ENCODE results near the gene TLR7. TPM values are rescaled to one million over a fixed set of nuclear protein-coding genes. Genes with fewer than 3 reads are reported as not detected.

The TLR7 gene
- total RNA-seq, result 1 to 10 TPM in 1 of 4 donors, under 1 TPM in 3; 0.27 to 1.3 (median 0.49) TPM

- Histone ChIP-seq H3K9me3 (peaks cover 0 to 8% (median 0%) of the 10 kb centered on the region in 3 donors), H3K27ac (no peak within 1 kb of the TSS), H3K4me3 (no peak within 1 kb of the TSS), H3K36me3 (no peaks in the 10 kb centered on the region), H3K27me3 (no peaks in the 10 kb centered on the region), H3K4me1 (peaks cover 0 to 5% (median 0%) of the 10 kb centered on the region in 3 donors)
- ATAC-seq, result no peak
- no peak for TF ChIP-seq CTCF (IDR thresholded peaks at IDR 0.05)
- WGBS, 2 donors (ENCODE audit: low coverage in 1 of 2), result 55 to 57% methylated on average over 4 to 5 of the region's 7 CpGs
Observed at GRCh38 chrX:12866451-12867377, at the start of gene TLR7. TSS of gene TLR7 (plus strand) at chrX:12867072. CDS start at chrX:12867579, 507 bp downstream.

- Histone ChIP-seq H3K36me3 (no peaks in the 10 kb centered on the region), H3K4me3 (no peak overlapping the region), H3K27me3 (no peaks in the 10 kb centered on the region), H3K27ac (no peak overlapping the region), H3K9me3 (no peaks in the 10 kb centered on the region), H3K4me1 (no peaks in the 10 kb centered on the region)
- WGBS, 2 donors (ENCODE audit: low coverage in 1 of 2), result 72 to 100% methylated on average over 2 to 4 of the region's 5 CpGs
- no peak for ATAC-seq
- no peak for TF ChIP-seq EP300 (IDR thresholded peaks at IDR 0.05)
- no peak for TF ChIP-seq POLR2A (IDR thresholded peaks at IDR 0.05)
- TF ChIP-seq CTCF (IDR thresholded peaks at IDR 0.05), result no peak
- no peak for TF ChIP-seq POLR2AphosphoS5 (IDR thresholded peaks at IDR 0.05)
Observed at GRCh38 chrX:12817528-12817927, 49.3 kb upstream of the TLR7 start.

GRCh38 chrX:12819222-12819621, 47.6 kb upstream of the TLR7 start:
- Histone ChIP-seq H3K9me3 (no peaks in the 10 kb centered on the region), H3K27me3 (no peaks in the 10 kb centered on the region), H3K4me1 (no peaks in the 10 kb centered on the region), H3K36me3 (no peaks in the 10 kb centered on the region), H3K27ac (no peak overlapping the region), H3K4me3 (no peak overlapping the region)
- WGBS, 2 donors (ENCODE audit: low coverage in 1 of 2), result 90 to 92% methylated on average over 2 of the region's 9 CpGs
- no peak for ATAC-seq
- TF ChIP-seq CTCF (IDR thresholded peaks at IDR 0.05) (no peak), POLR2AphosphoS5 (IDR thresholded peaks at IDR 0.05) (no peak), EP300 (IDR thresholded peaks at IDR 0.05) (no peak), POLR2A (IDR thresholded peaks at IDR 0.05) (no peak)

- Histone ChIP-seq H3K9me3 (no peaks in the 10 kb centered on the region), H3K4me1 (no peaks in the 10 kb centered on the region), H3K27ac (no peak overlapping the region), H3K27me3 (no peaks in the 10 kb centered on the region), H3K4me3 (no peak overlapping the region), H3K36me3 (peaks cover 0 to 6% of the 10 kb centered on the region in 2 donors)
- no peak for ATAC-seq
- WGBS, 2 donors (ENCODE audit: low coverage in 1 of 2), result 65 to 71% methylated on average over 2 to 5 of the region's 7 CpGs
- TF ChIP-seq POLR2AphosphoS5 (IDR thresholded peaks at IDR 0.05) (no peak), POLR2A (IDR thresholded peaks at IDR 0.05) (no peak), CTCF (IDR thresholded peaks at IDR 0.05) (no peak), EP300 (IDR thresholded peaks at IDR 0.05) (no peak)
Observed at GRCh38 chrX:12820737-12821136, 46.1 kb upstream of the TLR7 start.

- Histone ChIP-seq H3K27me3 (no peaks in the 10 kb centered on the region), H3K27ac (no peak overlapping the region), H3K9me3 (no peaks in the 10 kb centered on the region), H3K4me3 (no peak overlapping the region), H3K36me3 (peaks cover 0 to 6% of the 10 kb centered on the region in 2 donors), H3K4me1 (no peaks in the 10 kb centered on the region)
- no peak for ATAC-seq
- 85 to 92% methylated on average over 2 to 9 of the region's 9 CpGs for WGBS, 2 donors (ENCODE audit: low coverage in 1 of 2)
- no peak for TF ChIP-seq POLR2AphosphoS5 (IDR thresholded peaks at IDR 0.05)
Observed at GRCh38 chrX:12824944-12825343, 41.9 kb upstream of the TLR7 start.

All from gastroesophageal sphincter (tissue), 4 donors.